Measurements from ENCODE around the gene CTNNA2.

The CTNNA2 gene

GRCh38 chr2:79941179-79941578 is 428.3 kb downstream of the CTNNA2 start:
- DNase-seq: no peak

GRCh38 chr2:79944205-79944604 is 431.4 kb downstream of the CTNNA2 start:
- no peak for DNase-seq

GRCh38 chr2:79945653-79946445 is 433.0 kb downstream of the CTNNA2 start:
- DNase-seq: no peak

GRCh38 chr2:79947751-79948150 is 434.9 kb downstream of the CTNNA2 start:
- DNase-seq: no peak

- no peak for DNase-seq
Observed at GRCh38 chr2:79950526-79950925, 437.7 kb downstream of the CTNNA2 start.

GRCh38 chr2:79952616-79953015 is 439.8 kb downstream of the CTNNA2 start:
- DNase-seq: no peak

GRCh38 chr2:79960035-79960434 is 447.2 kb downstream of the CTNNA2 start:
- no peak for DNase-seq

GRCh38 chr2:79960519-79960918 is 447.7 kb downstream of the CTNNA2 start:
- no peak for DNase-seq

- DNase-seq: no peak
Observed at GRCh38 chr2:79964966-79965365, 452.1 kb downstream of the CTNNA2 start.

- DNase-seq: no peak
Observed at GRCh38 chr2:79966369-79966768, 453.5 kb downstream of the CTNNA2 start.

GRCh38 chr2:79966882-79967281 is 454.0 kb downstream of the CTNNA2 start:
- DNase-seq: no peak

GRCh38 chr2:79971807-79972206 is 459.0 kb downstream of the CTNNA2 start:
- DNase-seq: no peak

GRCh38 chr2:79972661-79973060 is 459.8 kb downstream of the CTNNA2 start:
- DNase-seq: no peak

- no peak for DNase-seq
Observed at GRCh38 chr2:79975791-79976565, 463.1 kb downstream of the CTNNA2 start.

- no peak for DNase-seq
Observed at GRCh38 chr2:79977792-79978191, 464.9 kb downstream of the CTNNA2 start.

- DNase-seq: no peak
Observed at GRCh38 chr2:79980116-79980515, 467.3 kb downstream of the CTNNA2 start.

- no peak for DNase-seq
Observed at GRCh38 chr2:79980816-79981215, 468.0 kb downstream of the CTNNA2 start.

- no peak for DNase-seq
Observed at GRCh38 chr2:79981316-79981715, 468.5 kb downstream of the CTNNA2 start.

GRCh38 chr2:79982445-79982844 is 469.6 kb downstream of the CTNNA2 start:
- DNase-seq: no peak

- no peak for DNase-seq
Observed at GRCh38 chr2:79984476-79984875, 471.6 kb downstream of the CTNNA2 start.

GRCh38 chr2:79985145-79985544 is 472.3 kb downstream of the CTNNA2 start:
- DNase-seq: no peak

GRCh38 chr2:79985571-79985970 is 472.7 kb downstream of the CTNNA2 start:
- no peak for DNase-seq

GRCh38 chr2:79993144-79993543 is 480.3 kb downstream of the CTNNA2 start:
- DNase-seq: no peak

- no peak for DNase-seq
Observed at GRCh38 chr2:79994161-79994560, 481.3 kb downstream of the CTNNA2 start.

Data from GOT3 (cell line).